NCI-H1092 treated with DMSO at 0.1 percent for 48 hours (cell line): ENCODE data around the gene CDKN2D.

ENCODE experiments used
- DNase-seq: peaks from one replicate; lab custom pipeline; 2025; lab: John Stamatoyannopoulos, UW

The CDKN2D gene

GRCh38 chr19:10520652-10521318 is 48.0 kb downstream of the CDKN2D start:
- no peak for DNase-seq

- no peak for DNase-seq
Measured at GRCh38 chr19:10519421-10519820, 49.4 kb downstream of the CDKN2D start.

GRCh38 chr19:10518444-10519361 is 50.1 kb downstream of the CDKN2D start:
- DNase-seq = no peak

DNA sequence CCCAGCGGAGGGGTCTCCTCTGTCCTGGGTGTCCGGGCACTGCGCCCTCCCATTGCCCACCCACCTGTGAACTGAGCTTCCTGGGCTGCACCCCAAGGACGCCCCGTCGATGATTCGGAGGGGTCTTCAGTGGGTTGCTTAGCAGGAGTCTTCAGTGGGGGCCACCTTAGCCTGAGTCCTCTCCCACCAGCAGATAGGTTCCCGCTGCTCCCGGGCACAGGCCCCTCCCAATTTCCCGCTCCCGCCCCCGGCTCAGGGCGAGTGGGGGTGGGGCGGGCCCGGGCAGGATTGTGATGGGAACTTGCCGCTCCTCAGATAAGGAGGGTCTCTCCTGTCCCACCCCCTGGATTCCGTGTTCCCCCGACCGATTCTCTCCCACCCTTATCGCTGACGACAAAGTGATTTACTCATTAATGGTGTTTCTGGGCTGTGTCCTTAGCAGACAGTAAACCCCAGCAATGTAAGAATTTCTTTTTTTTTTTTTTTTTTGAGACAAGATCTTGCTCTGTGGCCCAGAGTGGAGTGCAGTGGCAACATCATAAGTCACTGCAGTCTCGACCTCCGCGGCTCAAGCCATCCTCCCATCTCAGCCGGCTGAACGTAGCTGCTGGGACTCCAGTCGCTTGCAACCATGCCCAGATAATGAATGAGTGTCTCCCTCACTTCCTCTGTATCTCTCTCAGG is 50.9 kb downstream of the CDKN2D start:
- no peak for DNase-seq

DNA sequence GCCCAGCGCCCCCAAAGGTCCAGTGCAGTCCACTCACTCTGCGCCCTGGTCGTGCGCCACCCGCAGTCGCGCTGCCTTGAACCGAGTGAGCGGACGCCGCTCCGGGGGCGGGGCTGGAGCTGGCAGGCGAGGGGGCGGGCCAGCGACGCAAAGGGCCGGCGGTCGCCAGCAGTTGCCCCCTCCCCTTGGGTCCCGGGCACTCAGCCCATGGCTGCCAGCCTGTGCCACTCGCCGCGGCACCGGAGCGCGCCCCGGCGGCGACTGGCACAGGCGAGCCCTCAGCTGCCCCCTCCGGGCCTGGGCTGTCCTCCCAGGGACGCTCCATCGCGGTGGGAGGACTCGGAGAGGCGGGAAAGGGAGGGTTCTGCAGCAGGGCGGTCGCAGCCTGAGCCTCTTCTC is 51.4 kb downstream of the CDKN2D start, which contains the start of gene S1PR5:
S1PR5 (minus strand) TSS at position 87 of the 399 bp plus-strand sequence. CDS start 2,436 bp downstream, outside the sequence.
- no peak for DNase-seq

- DNase-seq = no peak
Measured at GRCh38 chr19:10516671-10517286, 52.0 kb downstream of the CDKN2D start.
